ENCODE results near the gene PLN. TPM values are rescaled to one million over a fixed set of nuclear protein-coding genes. Genes with fewer than 3 reads are reported as not detected.

The PLN gene
- total RNA-seq, 1 donor from 2014 or later: 2,753 TPM

GRCh38 chr6:118569498-118569897, 21.4 kb downstream of the PLN start:
- DNase-seq (no peak), ATAC-seq (no peak)
- intact Hi-C loops (cut with micrococcal nuclease): no loop called here

- DNase-seq (no peak), ATAC-seq (no peak)
- intact Hi-C loops (cut with micrococcal nuclease): no loop called here
Observed at GRCh38 chr6:118571121-118571520, 23.0 kb downstream of the PLN start.

GRCh38 chr6:118574051-118574865, 26.2 kb downstream of the PLN start:
- ATAC-seq (no peak), DNase-seq (no peak)
- intact Hi-C loops (cut with micrococcal nuclease): no loop called here

- no peak for ATAC-seq
- no peak for DNase-seq
- intact Hi-C loops (cut with micrococcal nuclease): no loop called here
Observed at GRCh38 chr6:118577972-118578371, 29.9 kb downstream of the PLN start.

GRCh38 chr6:118578617-118579016, 30.5 kb downstream of the PLN start:
- no peak for DNase-seq
- intact Hi-C loops (cut with micrococcal nuclease): no loop called here
- no peak for ATAC-seq

GRCh38 chr6:118579786-118580185, 31.7 kb downstream of the PLN start:
- ATAC-seq (no peak), DNase-seq (no peak)
- intact Hi-C loops (cut with micrococcal nuclease): no loop called here

- peak; percentile 33 for DNase-seq
- intact Hi-C loops (cut with micrococcal nuclease): no loop called here
- peak; percentile 94 for ATAC-seq
Observed at GRCh38 chr6:118580585-118581419, 32.7 kb downstream of the PLN start.

GRCh38 chr6:118581489-118581959, 33.4 kb downstream of the PLN start:
- ATAC-seq (peak; percentile 68), DNase-seq (no peak)
- intact Hi-C loops (cut with micrococcal nuclease): no loop called here

GRCh38 chr6:118584911-118585310, 36.8 kb downstream of the PLN start:
- ATAC-seq (no peak), DNase-seq (no peak)
- intact Hi-C loops (cut with micrococcal nuclease): no loop called here

GRCh38 chr6:118586746-118587485, 38.8 kb downstream of the PLN start:
- ATAC-seq: no peak
- intact Hi-C loops (cut with micrococcal nuclease): no loop called here

GRCh38 chr6:118588626-118589025, 40.5 kb downstream of the PLN start:
- intact Hi-C loops (cut with micrococcal nuclease): no loop called here
- DNase-seq: no peak
- ATAC-seq: no peak

More at GRCh38 chr6:118586746-118587485, 38.8 kb downstream of the PLN start:
- DNase-seq: no peak

- intact Hi-C loops (cut with micrococcal nuclease): no loop called here
- no peak for ATAC-seq
- DNase-seq: no peak
Observed at GRCh38 chr6:118589186-118589585, 41.1 kb downstream of the PLN start.

- ATAC-seq: no peak
- DNase-seq: no peak
- intact Hi-C loops (cut with micrococcal nuclease): no loop called here
Observed at GRCh38 chr6:118589649-118590365, 41.7 kb downstream of the PLN start.

- ATAC-seq: no peak
- intact Hi-C loops (cut with micrococcal nuclease): no loop called here
- DNase-seq: no peak
Observed at GRCh38 chr6:118591897-118592296, 43.8 kb downstream of the PLN start.

GRCh38 chr6:118594877-118595276, 46.8 kb downstream of the PLN start:
- intact Hi-C loops (cut with micrococcal nuclease): no loop called here
- DNase-seq (no peak), ATAC-seq (no peak)

- DNase-seq (no peak), ATAC-seq (no peak)
- intact Hi-C loops (cut with micrococcal nuclease): no loop called here
Observed at GRCh38 chr6:118596774-118597320, 48.8 kb downstream of the PLN start.

GRCh38 chr6:118597636-118598035, 49.5 kb downstream of the PLN start:
- intact Hi-C loops (cut with micrococcal nuclease): no loop called here
- ATAC-seq: peak; percentile 59

GRCh38 chr6:118598324-118598723, 50.2 kb downstream of the PLN start:
- intact Hi-C loops (cut with micrococcal nuclease): no loop called here
- peak; percentile 70 for ATAC-seq
- no peak for DNase-seq

More at GRCh38 chr6:118597636-118598035, 49.5 kb downstream of the PLN start:
- no peak for DNase-seq

- DNase-seq: no peak
- intact Hi-C loops (cut with micrococcal nuclease): no loop called here
- ATAC-seq: no peak
Observed at GRCh38 chr6:118602300-118602699, 54.2 kb downstream of the PLN start.

Measured in left ventricle myocardium superior (tissue), 1 donor.